Ishikawa (cell line): ENCODE measurements around the gene TMEM128.

ENCODE experiments used
- CEBPB ChIP-seq: IDR thresholded peaks from 2 replicates; pipeline ENCODE4 v1.6.1; 2012
- CREB1 ChIP-seq: IDR thresholded peaks from 2 replicates; pipeline ENCODE4 v1.6.1; 2012; ENCODE audit warnings: low read depth
- EGR1 ChIP-seq: IDR thresholded peaks from 2 replicates; pipeline ENCODE4 v1.6.1; 2012
- EP300 ChIP-seq: IDR thresholded peaks from 2 replicates; pipeline ENCODE4 v1.6.1; 2012; ENCODE audit warnings: borderline replicate concordance
- FOXM1 ChIP-seq: IDR thresholded peaks from 2 replicates; pipeline ENCODE4 v1.6.1; 2012; ENCODE audit warnings: low read depth, borderline replicate concordance
- MAX ChIP-seq: IDR thresholded peaks from 2 replicates; pipeline ENCODE4 v1.6.1; 2012
- NFIC ChIP-seq: IDR thresholded peaks from 2 replicates; pipeline ENCODE4 v1.6.1; 2012
- RAD21 ChIP-seq: IDR thresholded peaks from 2 replicates; pipeline ENCODE4 v1.6.1; 2012; ENCODE audit warnings: low read depth
- REST ChIP-seq: IDR thresholded peaks from 2 replicates; pipeline ENCODE4 v1.6.1; 2012; ENCODE audit warnings: low read depth, mild to moderate bottlenecking
- TAF1 ChIP-seq: IDR thresholded peaks from 2 replicates; pipeline ENCODE4 v1.6.1; 2012; ENCODE audit warnings: low read depth, mild to moderate bottlenecking
- TCF12 ChIP-seq: IDR thresholded peaks from 2 replicates; pipeline ENCODE4 v1.6.1; 2012; ENCODE audit warnings: low read depth
- TEAD4 ChIP-seq: IDR thresholded peaks from 2 replicates; pipeline ENCODE4 v1.6.1; 2012
- YY1 ChIP-seq: IDR thresholded peaks from 2 replicates; pipeline ENCODE4 v1.6.1; 2012; ENCODE audit warnings: low read depth
- ZBTB7A ChIP-seq: IDR thresholded peaks from 2 replicates; pipeline ENCODE4 v1.6.1; 2012; ENCODE audit warnings: low read depth
- TF ChIP-seq, protein P1 (sequence below): IDR thresholded peaks from 2 replicates; pipeline ENCODE4 v1.6.1; 2012

TMEM128 gene

GRCh38 chr4:4228356-4228668 lies 19.7 kb downstream of the TMEM128 start:
- TF ChIP-seq CREB1 (no peak), NFIC (no peak), ZBTB7A (no peak), TAF1 (no peak), TCF12 (no peak), MAX (no peak), REST (no peak), EP300 (no peak), RAD21 (no peak), CEBPB (no peak), YY1 (no peak), FOXM1 (no peak)
- TF ChIP-seq, protein P1, sequence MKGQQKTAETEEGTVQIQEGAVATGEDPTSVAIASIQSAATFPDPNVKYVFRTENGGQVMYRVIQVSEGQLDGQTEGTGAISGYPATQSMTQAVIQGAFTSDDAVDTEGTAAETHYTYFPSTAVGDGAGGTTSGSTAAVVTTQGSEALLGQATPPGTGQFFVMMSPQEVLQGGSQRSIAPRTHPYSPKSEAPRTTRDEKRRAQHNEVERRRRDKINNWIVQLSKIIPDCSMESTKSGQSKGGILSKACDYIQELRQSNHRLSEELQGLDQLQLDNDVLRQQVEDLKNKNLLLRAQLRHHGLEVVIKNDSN = no peak

GRCh38 chr4:4227510-4228355 lies 20.3 kb downstream of the TMEM128 start:
- TF ChIP-seq CEBPB (no peak), EP300 (no peak), TAF1 (no peak), ZBTB7A (no peak), NFIC (no peak), EGR1 (no peak), RAD21 (no peak), TCF12 (no peak), FOXM1 (no peak), TEAD4 (no peak), MAX (no peak)
- TF ChIP-seq, protein P1 = no peak

DNA sequence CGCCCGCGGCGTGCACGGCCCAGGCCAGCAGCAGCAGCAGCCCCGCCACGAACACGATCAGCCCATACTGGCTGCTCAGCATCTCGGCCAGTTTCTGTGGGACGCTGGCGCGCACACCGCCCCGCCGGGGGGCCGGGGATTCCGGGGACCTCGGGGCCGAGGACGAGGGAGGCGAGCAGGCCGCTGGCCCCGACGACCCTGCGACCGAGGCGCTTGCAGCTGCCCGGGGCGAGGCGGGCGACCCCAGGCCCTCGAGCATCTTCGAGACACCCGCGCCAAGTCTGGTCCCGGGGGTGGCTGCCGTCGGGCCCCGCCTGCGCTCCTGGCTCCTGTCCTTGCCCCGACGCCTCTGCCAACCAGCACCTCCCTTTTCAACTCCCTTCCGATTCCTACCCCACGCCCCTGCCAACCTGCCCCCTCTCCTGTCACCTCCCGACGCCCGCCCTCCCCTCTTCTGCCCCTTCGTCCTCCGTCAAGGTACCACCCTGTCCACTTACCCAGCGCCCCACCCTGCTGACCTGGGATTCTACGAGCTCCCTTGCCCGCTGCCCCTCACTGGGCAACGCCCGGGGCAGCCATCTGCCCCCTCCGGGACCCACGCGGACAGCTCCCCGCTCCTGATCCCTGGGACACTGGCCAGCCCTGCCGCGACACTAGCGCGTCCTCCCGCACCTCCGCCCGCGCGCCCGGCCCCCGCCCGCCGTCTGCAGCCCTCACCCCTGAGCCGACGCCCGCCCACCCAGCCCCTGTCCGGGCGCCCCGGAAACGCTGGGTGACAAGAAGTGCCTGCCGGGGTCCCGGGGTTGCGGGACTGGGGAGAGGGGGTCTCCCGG lies 21.2 kb downstream of the TMEM128 start, which contains the start of gene OTOP1:
OTOP1 (minus strand) TSS at position 324 of the 833 bp plus-strand sequence; CDS start at position 259, 65 bp downstream.
- TF ChIP-seq CREB1 (no peak), EP300 (no peak), RAD21 (no peak)

GRCh38 chr4:4225915-4226605 lies 22.0 kb downstream of the TMEM128 start:
- TF ChIP-seq TEAD4 (no peak), FOXM1 (no peak), RAD21 (no peak), CEBPB (no peak), CREB1 (no peak), TCF12 (no peak), MAX (no peak), REST (no peak), TAF1 (no peak), NFIC (no peak), ZBTB7A (no peak), YY1 (no peak)
- TF ChIP-seq, protein P1 = no peak
